Endothelial cell of umbilical vein (primary cell): ENCODE data around the gene CGA. TPM values are rescaled to one million over a fixed set of nuclear protein-coding genes. Genes with fewer than 3 reads are reported as not detected.

ENCODE experiments used
- BruUV-seq: library from RNA; stranded (reverse); fragments of 400-500 nt; replicated peaks from 2 replicates; lab custom pipeline; 2021; lab: Mats Ljungman, UMichigan
- CTCF ChIA-PET: fragments of 300-600, 350-600 bp; sonication (Branson Sonifier 250); formaldehyde crosslinking; loops from one replicate; lab custom pipeline; 2021; ENCODE audit warnings: antibody characterized with exemption, inconsistent platforms; lab: Charles Lee
- POLR2A ChIA-PET: fragments of 300-600, 350-600 bp; sonication (Branson Sonifier 250); formaldehyde crosslinking; loops from one replicate; lab custom pipeline; 2021; ENCODE audit warnings: antibody characterized with exemption, inconsistent platforms; lab: Charles Lee
- DNase-seq: peaks from one replicate; pipeline ENCODE4 v3.0.0-alpha.2; 2011; ENCODE audit warnings: low read depth, low spot score
- FAIRE-seq: peaks from 2 replicates; lab custom pipeline; 2011; peaks lifted over from hg19 to GRCh38; lab: Jason Lieb, UNC
- H2AFZ ChIP-seq: 2 replicates; pipeline ENCODE4 v1.6.0; 2012; ENCODE audit warnings: low read depth, low read length, control low read depth, inconsistent platforms
- H3K27ac ChIP-seq: 2 replicates; pipeline ENCODE4 v1.5.1; 2011; ENCODE audit warnings: low read depth, mild to moderate bottlenecking, control low read depth, low read length, moderate library complexity; ENCODE audit not compliant: insufficient read depth
- H3K27me3 ChIP-seq, 2 experiments: 2 replicates each; pipeline versions ENCODE4 v1.6.0 to v1.6.1; 2011; ENCODE audit warnings: low read length in 2 of 2, mixed read lengths in 1 of 2; ENCODE audit not compliant: control insufficient read depth in 2 of 2, insufficient read depth in 2 of 2
- H3K36me3 ChIP-seq, 2 experiments: 2 replicates in 1 of 2; 3 replicates in 1 of 2; pipeline ENCODE4 v1.5.1; 2011; ENCODE audit warnings: low read length in 2 of 2, mild to moderate bottlenecking in 1 of 2, moderate library complexity in 1 of 2; ENCODE audit not compliant: control insufficient read depth in 2 of 2, insufficient read depth in 2 of 2; ENCODE audit errors: extremely low read depth in 1 of 2
- H3K4me1 ChIP-seq: 3 replicates; pipeline ENCODE4 v1.5.1; 2011; ENCODE audit warnings: mild to moderate bottlenecking, low read length; ENCODE audit not compliant: control insufficient read depth, insufficient read depth; ENCODE audit errors: extremely low read depth
- H3K4me2 ChIP-seq: 2 replicates; pipeline ENCODE4 v1.6.1; 2011; ENCODE audit warnings: low read length, control low read depth, mixed read lengths; ENCODE audit not compliant: insufficient read depth
- H3K4me3 ChIP-seq, 3 experiments: fragments of 200-600 bp in 1 of 3; sonication (generic), shearing (Covaris generic) in 1 of 3; replicated peaks in 1 of 3; 2 replicates each; pipeline ENCODE4 v1.5.1; 2011 to 2016; ENCODE audit warnings: control low read depth in 3 of 3, low read length in 3 of 3, mild to moderate bottlenecking in 2 of 3, inconsistent platforms in 1 of 3, low read depth in 1 of 3, moderate library complexity in 1 of 3; ENCODE audit not compliant: insufficient read depth in 1 of 3
- H3K79me2 ChIP-seq: 2 replicates; pipeline ENCODE4 v1.6.0; 2012; ENCODE audit warnings: low read length, inconsistent platforms; ENCODE audit not compliant: control insufficient read depth, insufficient read depth
- H3K9ac ChIP-seq: replicated peaks from 2 replicates; pipeline ENCODE3; 2011; ENCODE audit warnings: low read length, control low read depth; ENCODE audit not compliant: insufficient read depth; ENCODE audit errors: extremely low read depth
- H3K9me1 ChIP-seq: replicated peaks from 3 replicates; pipeline ENCODE4 v1.6.0; 2011; ENCODE audit warnings: mild to moderate bottlenecking, low read length; ENCODE audit not compliant: control insufficient read depth, insufficient read depth; ENCODE audit errors: extremely low read depth
- H3K9me3 ChIP-seq: replicated peaks from 2 replicates; pipeline ENCODE4 v1.5.1; 2012; ENCODE audit warnings: low read length, inconsistent platforms; ENCODE audit not compliant: control insufficient read depth, insufficient read depth
- H4K20me1 ChIP-seq: replicated peaks from 2 replicates; pipeline ENCODE3; 2011; ENCODE audit warnings: mild to moderate bottlenecking, low read length; ENCODE audit not compliant: control insufficient read depth, insufficient read depth; ENCODE audit errors: extremely low read depth
- CTCF ChIP-seq, 2 donors: IDR thresholded peaks; 1 replicate in 1 of 2; 2 replicates in 1 of 2; pipeline ENCODE4 v1.5.1; 2011; ENCODE audit warnings: low read length in 2 of 2, mild to moderate bottlenecking in 2 of 2, moderate library complexity in 2 of 2, control low read depth in 1 of 2, inconsistent platforms in 1 of 2, low read depth in 1 of 2; ENCODE audit not compliant: insufficient read depth in 1 of 2; ENCODE audit errors: extremely low read depth in 1 of 2
- EZH2 ChIP-seq: IDR thresholded peaks from 2 replicates; pipeline ENCODE4 v1.6.1; 2012; ENCODE audit warnings: borderline replicate concordance, low read depth, mild to moderate bottlenecking, moderate library complexity, low read length, inconsistent platforms; ENCODE audit not compliant: severe bottlenecking
- FOS ChIP-seq: IDR thresholded peaks from 2 replicates; pipeline ENCODE4 v1.6.1; 2011; ENCODE audit warnings: mild to moderate bottlenecking, low read length, moderate library complexity, borderline replicate concordance; ENCODE audit not compliant: insufficient read depth
- GATA2 ChIP-seq: IDR thresholded peaks from 2 replicates; pipeline ENCODE4 v1.7.0; 2011; ENCODE audit warnings: low read depth, mild to moderate bottlenecking, moderate library complexity, mixed read lengths, low read length; ENCODE audit not compliant: insufficient read length, insufficient read depth
- JUN ChIP-seq: IDR thresholded peaks from 2 replicates; pipeline ENCODE4 v1.6.1; 2011; ENCODE audit warnings: borderline replicate concordance, low read depth; ENCODE audit not compliant: insufficient read length, insufficient read depth
- MAX ChIP-seq: IDR thresholded peaks from 2 replicates; pipeline ENCODE4 v1.6.1; 2011; ENCODE audit not compliant: insufficient read depth, insufficient read length
- MYC ChIP-seq: IDR thresholded peaks from one replicate; pipeline ENCODE4 v1.6.1; 2011; ENCODE audit warnings: mild to moderate bottlenecking, low read depth, low read length
- POLR2A ChIP-seq: IDR thresholded peaks from 2 replicates; pipeline ENCODE4 v1.6.1; 2012; ENCODE audit warnings: low read depth, mild to moderate bottlenecking, control low read depth, low read length
- POLR2AphosphoS5 ChIP-seq: IDR thresholded peaks from 2 replicates; pipeline ENCODE4 v1.6.1; 2012; ENCODE audit warnings: low read depth, mild to moderate bottlenecking, control low read depth, low read length, moderate library complexity; ENCODE audit not compliant: insufficient read depth
- dilution Hi-C: fragments of 300-500 bp; cut with MboI; formaldehyde crosslinking; loops from one replicate; pipeline ENCODE4 v1.15.0; 2019; ENCODE audit warnings: low sequenced_read_pairs; ENCODE audit not compliant: extremely low pct_ligation_motif_present
- intact Hi-C: fragments of 100-400 bp; cut with micrococcal nuclease; formaldehyde crosslinking; loops from one replicate; pipeline ENCODE4 v1.10.0; 2022
- polyA plus RNA-seq, 4 experiments: library from polyadenylated mRNA; depleted of rRNA in 3 of 4; stranded (reverse) in 3 of 4; unstranded in 1 of 4; fragments of >200 nt; gene quantifications; 2 replicates each; pipeline versions ENCODE4 v1.2.1 to v1.2.3, GENCODE V29; 2011 to 2012; ENCODE audit warnings: missing spikeins in 1 of 4
- total RNA-seq: library from RNA; stranded (reverse); gene quantifications from 2 replicates; pipeline ENCODE4 v1.2.3, GENCODE V29; 2021

Gene CGA
- total and polyA plus RNA-seq, 2 donors (not counting 3 experiments of a cell fraction or from before 2014, with no cell fraction given): 0.10 TPM; not detected in 1

GRCh38 chr6:87110636-87111035 is 15.7 kb upstream of the CGA start:
- no peaks in the 10 kb centered on the region for H3K9me1 ChIP-seq
- BruUV-seq: no TSS peak
- POLR2A ChIA-PET: no interaction called here

More at GRCh38 chr6:87110636-87111035, 15.7 kb upstream of the CGA start:
- Histone ChIP-seq H3K79me2 (no peaks in the 10 kb centered on the region), H3K27ac (no peak overlapping the region), H2AFZ (no peak overlapping the region), H3K4me3 (no peak overlapping the region), H3K4me2 (no peak overlapping the region), H3K9me3 (no peaks in the 10 kb centered on the region), H3K27me3 (peaks cover 0 to 2% of the 10 kb centered on the region in 2 experiments), H4K20me1 (no peaks in the 10 kb centered on the region), H3K4me1 (no peaks in the 10 kb centered on the region), H3K36me3 (no peaks in the 10 kb centered on the region), H3K9ac (no peak overlapping the region)
- TF ChIP-seq MAX: no peak
- TF ChIP-seq GATA2: no peak
- TF ChIP-seq JUN: no peak
- no peak for TF ChIP-seq EZH2
- no peak for TF ChIP-seq FOS
- no peak for TF ChIP-seq CTCF (IDR thresholded peaks at IDR 0.05; ENCODE audit: extremely low read depth in 1 of 2, insufficient read depth in 1 of 2, low read depth in 1 of 2, low read length in 2 of 2)
- TF ChIP-seq MYC: no peak
- TF ChIP-seq POLR2A: no peak
- TF ChIP-seq POLR2AphosphoS5: no peak
- no peak for FAIRE-seq
- no peak for DNase-seq
- dilution Hi-C loops: no loop called here
- CTCF ChIA-PET: interaction anchor here (0.8 to 1.0 kb wide), 2 partner anchors 32 kb away, joined by 3 to 4 read pairs; no protein-coding TSS in a partner anchor
- intact Hi-C loops: no loop called here
